NOMO-1 treated with DMSO at 0.1 percent for 48 hours (cell line): ENCODE measurements around the gene PTPA.

Source experiments
- DNase-seq: peaks from one replicate; lab custom pipeline; 2025; ENCODE audit not compliant: unreplicated experiment; lab: John Stamatoyannopoulos, UW

The PTPA gene

DNA sequence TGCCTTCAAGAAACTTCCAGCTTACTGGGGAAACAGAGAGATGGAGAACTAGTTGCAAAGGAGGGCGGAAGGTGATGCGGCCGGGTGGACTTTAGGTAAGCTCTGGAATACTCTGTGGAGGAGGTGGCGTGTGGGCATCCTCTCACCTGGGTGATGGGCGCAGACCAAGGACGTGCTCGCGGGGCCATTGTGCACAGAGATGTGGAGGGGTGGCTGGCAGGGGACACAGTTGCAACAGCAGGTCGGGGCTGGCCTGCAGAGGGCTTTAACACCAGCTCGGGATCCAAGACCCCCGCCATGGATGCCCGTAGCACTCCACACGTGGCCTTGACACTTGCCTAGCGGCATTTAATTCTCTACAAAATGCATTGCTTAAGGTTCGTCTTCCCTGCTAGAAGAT lies 40.3 kb downstream of the PTPA start:
- no peak for DNase-seq

DNA sequence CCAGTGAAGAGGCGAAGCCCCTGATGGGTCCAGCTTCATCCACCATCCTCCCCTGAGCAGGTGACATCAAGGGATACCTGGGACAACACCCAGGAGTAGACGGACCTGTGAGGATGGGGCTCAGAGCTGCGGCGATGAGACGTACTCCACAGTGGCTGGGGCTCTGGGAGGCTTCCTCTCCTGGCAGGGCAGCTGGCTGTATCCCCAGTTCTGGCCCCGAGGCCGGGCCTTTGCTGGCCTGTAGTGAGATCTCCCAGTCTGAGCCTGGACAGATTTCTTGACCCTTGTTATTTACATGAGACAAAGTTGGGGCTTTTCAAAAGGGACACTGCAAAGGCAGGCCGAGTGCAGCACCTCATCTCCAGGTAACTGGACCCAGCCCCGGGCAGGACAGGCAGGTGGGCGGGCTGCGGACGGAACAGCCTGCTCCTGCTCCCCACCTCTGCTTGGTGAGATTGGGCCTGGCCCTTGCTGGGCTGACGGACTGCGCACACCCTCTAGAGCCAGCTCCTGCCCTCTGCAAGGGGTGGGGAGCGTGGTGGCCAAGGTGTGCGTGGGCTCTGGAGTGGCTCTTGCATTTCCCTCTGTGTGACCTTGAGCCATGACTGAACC lies 43.8 kb downstream of the PTPA start:
- no peak for DNase-seq

DNA sequence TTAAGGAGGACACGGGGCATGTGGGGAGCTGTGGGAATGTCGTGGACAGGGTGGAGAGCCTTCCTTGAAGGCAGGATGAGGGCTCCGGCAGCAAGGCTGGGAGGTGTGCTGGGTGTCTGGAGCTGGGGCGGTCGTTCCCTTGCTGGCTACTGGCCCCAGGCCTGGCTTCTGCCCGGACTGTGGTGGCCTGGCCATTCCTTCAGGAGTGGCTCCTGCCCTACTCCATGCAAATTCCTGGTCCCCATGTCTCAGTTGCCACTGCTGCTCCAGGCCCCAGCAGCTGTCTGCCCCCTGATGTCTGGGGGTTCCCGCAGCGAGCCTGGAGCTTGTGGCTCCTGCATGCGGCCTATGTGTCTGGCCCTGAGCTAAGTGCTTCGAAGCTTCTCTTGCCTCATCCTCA lies 44.9 kb downstream of the PTPA start:
- no peak for DNase-seq

- no peak for DNase-seq
These were observed 49.7 kb downstream of the PTPA start for GRCh38 chr9:129160712-129161533.

DNA sequence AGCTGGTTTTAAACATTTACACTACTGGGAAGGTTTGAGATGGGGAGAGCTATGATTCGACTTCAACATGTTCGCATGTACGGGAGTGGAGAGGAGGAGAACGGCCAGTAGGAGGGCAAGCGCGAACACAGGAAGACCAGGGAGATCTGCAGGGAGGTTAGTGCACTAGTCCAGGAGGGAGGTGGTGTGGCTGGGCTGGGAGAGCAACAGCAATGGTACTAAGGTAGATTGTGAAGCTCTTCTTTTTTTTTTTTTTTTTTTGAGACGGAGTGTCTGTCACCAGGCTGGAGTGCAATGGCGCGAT lies 50.3 kb downstream of the PTPA start:
- DNase-seq, result no peak

DNA sequence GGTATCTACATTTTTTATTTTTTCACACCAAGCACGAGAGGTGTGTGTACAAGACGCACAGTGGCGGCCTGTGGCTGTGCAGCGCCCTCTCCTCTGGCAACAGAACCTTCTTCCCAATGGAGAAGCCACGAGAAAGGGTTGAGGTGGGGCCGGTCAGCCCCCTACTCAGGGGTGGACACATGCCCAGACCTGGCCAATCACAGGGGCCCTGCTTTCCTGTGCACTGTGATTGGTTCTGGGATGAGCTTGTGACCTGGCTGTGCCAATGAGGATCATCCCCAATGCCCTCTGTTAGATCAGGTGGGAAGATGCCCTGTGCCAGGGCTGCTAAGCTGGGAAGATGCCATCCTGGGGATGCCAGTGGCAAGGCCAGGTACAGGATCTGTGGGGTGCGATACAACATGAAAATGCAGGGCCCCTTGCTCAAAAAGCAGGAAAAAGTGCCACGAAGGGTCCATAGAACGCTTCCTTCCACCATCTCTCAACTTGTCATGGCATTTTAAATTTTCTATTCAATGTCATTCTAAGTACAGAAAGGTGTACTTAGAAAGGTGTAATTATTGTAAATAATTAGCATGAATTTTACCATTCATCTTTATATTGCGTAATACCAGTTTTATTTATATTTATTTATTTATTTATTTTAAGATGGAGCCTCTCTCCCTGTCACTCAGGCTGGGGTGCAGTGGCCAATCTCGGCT lies 51.4 kb downstream of the PTPA start:
- DNase-seq, result no peak

GRCh38 chr9:129163198-129163670 lies 52.0 kb downstream of the PTPA start:
- DNase-seq, result peak; percentile 7

DNA sequence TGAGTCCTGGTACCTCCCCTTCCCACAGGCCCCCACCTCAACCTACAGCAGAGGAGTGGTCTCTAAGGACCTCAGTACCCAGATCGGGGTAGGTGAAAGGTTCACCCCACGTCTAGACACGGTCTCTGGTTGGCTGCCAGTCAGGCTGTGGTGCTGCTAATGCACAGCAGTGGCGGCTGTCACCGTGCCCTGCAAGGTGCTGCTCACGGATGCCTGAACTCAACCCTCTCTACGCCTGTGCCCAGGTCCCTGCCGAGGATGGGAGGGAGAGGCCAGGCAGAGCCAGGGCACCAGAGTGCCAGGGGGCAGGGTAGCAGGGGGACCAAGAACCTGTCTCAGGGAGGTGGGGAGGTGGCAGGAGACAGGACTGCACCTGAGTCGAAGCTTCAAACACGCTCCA lies 52.5 kb downstream of the PTPA start:
- DNase-seq, result no peak

DNA sequence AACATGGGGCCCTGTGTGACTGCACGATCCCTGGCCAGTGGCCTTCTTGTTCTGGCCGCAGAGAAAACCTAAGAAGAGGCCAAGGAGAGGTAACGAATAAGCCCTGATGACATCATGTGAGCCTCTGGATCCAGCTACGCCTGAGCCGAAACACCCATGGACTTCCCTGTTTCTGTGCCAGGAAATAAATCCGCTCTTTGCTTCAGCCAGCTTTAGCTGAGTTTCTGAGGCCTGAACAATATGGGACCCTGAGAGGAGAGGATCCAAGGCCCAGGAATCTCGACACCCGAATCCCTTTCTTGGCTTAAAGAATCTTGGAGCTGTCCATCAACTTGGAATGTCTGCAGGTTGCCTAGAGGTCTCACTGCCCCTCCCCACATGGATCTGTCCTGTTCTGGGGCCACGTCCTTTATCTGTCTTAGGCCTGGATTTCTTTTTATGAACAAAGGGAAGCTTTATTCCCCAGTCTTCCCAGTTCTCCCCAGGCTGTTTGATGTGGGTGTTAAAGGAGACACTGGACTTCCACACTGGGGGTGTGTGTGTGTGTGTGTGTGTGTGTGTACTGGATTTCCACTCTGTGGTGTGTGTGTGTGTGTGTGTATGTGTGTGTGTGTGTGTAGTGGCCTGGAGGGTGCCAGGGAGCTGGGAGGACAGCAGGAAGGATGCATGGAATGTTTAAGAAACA lies 53.2 kb downstream of the PTPA start:
- DNase-seq, result no peak

DNA sequence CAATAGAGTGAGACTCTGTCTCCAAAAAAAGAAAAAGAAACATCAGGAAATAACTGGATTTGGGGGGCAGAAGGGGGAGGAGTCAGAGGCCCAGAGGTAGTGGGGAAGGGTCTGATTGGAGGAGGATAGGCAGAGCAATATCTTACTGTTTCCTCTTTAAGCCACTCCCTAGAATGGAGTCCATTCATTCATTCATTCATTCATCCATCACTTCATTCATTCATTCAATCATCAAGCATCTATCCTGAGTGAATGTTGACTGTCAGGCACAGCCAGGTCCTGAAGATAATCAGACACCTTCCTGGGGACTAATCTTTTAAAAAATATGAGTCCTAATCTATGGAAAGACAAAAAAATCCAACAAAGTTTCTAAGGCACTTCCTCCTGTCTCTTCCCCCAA lies 54.0 kb downstream of the PTPA start:
- no peak for DNase-seq

- peak; percentile 58 for DNase-seq
These were observed 55.7 kb downstream of the PTPA start for GRCh38 chr9:129166623-129167557.

GRCh38 chr9:129170229-129170628 lies 59.0 kb downstream of the PTPA start:
- DNase-seq, result no peak

DNA sequence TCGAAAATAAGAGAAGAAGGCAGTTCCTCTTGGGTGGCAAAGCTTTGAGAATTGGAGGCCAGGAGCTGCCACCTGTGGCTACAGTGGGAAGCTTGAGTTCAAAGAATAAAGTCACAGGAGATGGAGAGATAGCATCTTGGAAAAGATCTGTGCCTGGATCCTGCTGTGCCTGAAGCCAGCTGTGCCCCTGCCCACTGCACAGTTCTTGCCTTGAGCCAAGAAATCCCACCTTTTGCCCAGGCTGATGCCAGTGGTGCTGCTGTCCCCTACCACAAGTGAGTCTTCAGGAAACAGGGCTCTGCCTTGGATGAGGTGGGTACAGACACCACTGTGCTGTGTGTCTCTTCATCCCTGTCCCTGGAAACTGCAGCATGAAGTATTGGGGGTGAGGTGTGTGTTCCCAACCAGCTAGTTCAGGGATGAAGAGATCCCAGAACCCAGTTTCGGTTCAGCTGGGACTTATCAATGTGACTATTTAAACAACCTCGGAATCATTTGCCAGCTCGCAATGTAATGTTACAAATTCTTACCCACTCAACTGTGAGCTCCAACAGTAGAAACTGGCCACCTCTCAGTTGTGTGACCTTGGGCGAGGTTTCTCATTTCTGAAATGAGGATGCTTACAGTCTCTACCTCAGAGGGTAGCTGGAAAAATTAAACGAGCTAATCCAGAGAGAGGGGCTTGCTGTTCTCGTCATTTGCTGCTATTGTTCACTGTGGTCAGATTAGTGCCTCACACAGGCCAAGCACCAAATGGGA lies 61.0 kb downstream of the PTPA start:
- DNase-seq, result no peak

DNA sequence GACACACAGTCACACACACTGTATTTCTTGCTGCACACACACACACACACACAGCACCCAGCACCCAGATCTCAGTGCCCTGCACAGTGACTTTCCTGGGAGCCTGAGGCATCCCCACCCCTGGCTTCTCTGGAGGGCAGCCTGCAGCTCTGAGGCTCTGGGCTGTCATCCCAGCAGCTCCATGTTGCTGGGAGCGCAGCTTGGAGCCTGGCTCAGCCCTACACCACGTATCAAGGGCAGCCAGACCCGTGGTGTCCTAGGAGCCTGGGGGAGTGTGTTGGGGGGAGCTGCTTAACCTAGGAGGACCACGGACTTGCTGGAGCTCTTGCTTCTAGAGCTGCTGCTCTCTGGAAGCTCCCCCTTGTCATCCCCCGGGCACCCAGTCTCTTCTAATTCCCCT lies 61.6 kb downstream of the PTPA start:
- no peak for DNase-seq

GRCh38 chr9:129173296-129174101 lies 62.3 kb downstream of the PTPA start:
- no peak for DNase-seq

- DNase-seq, result peak; percentile 55
These were observed 63.0 kb downstream of the PTPA start for GRCh38 chr9:129174102-129174723.

DNA sequence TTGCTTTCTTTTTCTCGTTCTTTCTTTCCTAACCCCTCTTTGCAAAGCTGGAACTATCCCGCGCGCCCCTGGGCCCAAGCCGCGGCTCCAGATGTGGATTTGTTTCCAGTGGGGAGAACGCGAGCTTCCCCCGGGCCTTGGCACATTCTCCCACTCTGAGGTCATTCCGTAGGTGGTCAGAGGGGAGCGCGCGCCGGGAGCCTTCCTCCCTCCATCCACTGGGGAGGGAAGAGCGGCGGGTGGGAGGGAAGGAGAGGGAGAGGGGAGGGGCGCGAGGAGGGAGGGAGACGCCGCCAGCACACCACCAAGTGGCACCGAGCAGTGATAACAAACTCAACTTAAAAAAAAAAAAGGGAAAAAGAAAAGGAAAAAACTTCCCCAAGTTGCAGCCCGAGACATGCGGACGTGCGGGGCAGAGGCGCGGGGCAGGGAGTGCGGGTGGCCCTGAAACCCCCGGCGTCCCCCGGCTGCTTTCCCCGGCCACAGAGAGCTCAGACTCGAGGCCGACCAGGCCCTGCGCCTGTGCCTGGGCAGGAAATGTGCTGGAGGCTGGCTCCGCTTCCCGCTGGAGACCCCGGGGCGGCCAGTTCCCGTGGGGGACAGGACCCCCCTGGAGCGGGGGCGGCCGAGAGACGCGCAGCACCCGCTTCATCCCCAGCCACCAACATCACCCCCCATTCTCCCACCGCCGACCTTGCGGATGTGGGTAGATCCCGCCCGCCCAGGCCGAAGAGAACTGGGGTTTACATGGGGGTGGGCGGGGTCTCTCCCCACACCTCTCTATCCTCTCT lies 63.7 kb downstream of the PTPA start:
- DNase-seq, result no peak

GRCh38 chr9:129175515-129175824 lies 64.3 kb downstream of the PTPA start:
- DNase-seq, result no peak
